ENCODE results near the gene TM9SF2.

The TM9SF2 gene

DNA sequence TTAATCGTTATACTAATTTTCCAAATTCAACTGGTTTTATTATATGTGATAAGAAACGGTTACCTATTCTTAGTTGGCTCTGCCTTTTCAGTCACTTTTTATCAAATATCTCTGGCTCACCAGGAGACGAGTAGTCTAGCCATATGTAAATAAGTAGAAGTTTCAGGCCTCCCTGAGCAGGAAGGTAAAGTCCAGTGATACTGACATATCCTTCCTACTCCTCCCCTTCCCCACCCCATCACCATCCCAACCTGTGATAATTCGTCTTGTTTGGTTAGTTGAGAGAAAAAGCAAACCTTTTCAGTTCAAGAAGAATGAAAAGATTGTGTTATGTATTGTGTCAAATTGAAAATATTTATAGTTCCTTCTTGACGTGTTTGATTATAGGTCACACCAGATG is 53.9 kb downstream of the TM9SF2 start:
- no peak for DNase-seq (ENCODE audit: extremely low read depth, insufficient read length)
- TF ChIP-seq, protein P1, sequence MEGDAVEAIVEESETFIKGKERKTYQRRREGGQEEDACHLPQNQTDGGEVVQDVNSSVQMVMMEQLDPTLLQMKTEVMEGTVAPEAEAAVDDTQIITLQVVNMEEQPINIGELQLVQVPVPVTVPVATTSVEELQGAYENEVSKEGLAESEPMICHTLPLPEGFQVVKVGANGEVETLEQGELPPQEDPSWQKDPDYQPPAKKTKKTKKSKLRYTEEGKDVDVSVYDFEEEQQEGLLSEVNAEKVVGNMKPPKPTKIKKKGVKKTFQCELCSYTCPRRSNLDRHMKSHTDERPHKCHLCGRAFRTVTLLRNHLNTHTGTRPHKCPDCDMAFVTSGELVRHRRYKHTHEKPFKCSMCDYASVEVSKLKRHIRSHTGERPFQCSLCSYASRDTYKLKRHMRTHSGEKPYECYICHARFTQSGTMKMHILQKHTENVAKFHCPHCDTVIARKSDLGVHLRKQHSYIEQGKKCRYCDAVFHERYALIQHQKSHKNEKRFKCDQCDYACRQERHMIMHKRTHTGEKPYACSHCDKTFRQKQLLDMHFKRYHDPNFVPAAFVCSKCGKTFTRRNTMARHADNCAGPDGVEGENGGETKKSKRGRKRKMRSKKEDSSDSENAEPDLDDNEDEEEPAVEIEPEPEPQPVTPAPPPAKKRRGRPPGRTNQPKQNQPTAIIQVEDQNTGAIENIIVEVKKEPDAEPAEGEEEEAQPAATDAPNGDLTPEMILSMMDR (IDR thresholded peaks at IDR 0.05; ENCODE audit: insufficient read depth, low read length, poor library complexity, severe bottlenecking), result no peak
- no peaks in the 10 kb centered on the region for H3K27me3 ChIP-seq (replicated peaks; ENCODE audit: control insufficient read depth, insufficient read depth, low read length)
- H3K36me3 ChIP-seq (ENCODE audit: control insufficient read depth, insufficient read depth, low read length), result peaks cover 17% of the 10 kb centered on the region
- H3K4me3 ChIP-seq (replicated peaks; ENCODE audit: low read depth, low read length), result no peak overlapping the region

DNA sequence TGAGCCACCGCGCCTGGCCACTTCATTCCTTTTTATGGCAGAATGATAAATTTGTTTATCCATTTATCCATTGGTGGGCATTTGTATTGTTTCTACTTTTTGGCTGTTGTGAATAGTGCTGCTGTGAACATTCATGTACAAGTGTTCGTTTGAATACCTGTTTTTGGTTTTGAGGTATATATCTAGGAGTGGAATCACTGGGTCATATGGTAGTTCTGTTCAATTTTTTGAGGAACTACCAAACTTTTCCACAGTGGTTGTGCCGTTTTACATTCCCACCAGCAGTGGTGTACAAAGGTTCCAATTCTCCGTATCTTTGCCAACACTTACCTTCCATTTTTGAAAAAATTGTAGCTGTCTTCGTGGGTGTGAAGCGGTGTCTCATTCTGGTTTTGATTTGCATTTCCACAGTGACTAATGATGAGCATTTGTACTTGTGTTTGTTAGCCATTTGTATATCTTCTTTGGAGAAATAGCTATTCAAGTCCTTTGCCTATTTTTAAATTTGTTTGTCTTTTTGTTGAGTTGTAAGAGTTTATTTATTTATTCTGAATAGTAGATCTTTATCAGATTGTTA is 55.7 kb downstream of the TM9SF2 start:
- Histone ChIP-seq H3K27me3 (replicated peaks; ENCODE audit: control insufficient read depth, insufficient read depth, low read length) (no peaks in the 10 kb centered on the region), H3K4me3 (replicated peaks; ENCODE audit: low read depth, low read length) (no peak overlapping the region), H3K36me3 (ENCODE audit: control insufficient read depth, insufficient read depth, low read length) (peaks cover 10% of the 10 kb centered on the region)
- no peak for DNase-seq (ENCODE audit: extremely low read depth, insufficient read length)
- TF ChIP-seq, protein P1 (IDR thresholded peaks at IDR 0.05; ENCODE audit: insufficient read depth, low read length, poor library complexity, severe bottlenecking), result no peak

DNA sequence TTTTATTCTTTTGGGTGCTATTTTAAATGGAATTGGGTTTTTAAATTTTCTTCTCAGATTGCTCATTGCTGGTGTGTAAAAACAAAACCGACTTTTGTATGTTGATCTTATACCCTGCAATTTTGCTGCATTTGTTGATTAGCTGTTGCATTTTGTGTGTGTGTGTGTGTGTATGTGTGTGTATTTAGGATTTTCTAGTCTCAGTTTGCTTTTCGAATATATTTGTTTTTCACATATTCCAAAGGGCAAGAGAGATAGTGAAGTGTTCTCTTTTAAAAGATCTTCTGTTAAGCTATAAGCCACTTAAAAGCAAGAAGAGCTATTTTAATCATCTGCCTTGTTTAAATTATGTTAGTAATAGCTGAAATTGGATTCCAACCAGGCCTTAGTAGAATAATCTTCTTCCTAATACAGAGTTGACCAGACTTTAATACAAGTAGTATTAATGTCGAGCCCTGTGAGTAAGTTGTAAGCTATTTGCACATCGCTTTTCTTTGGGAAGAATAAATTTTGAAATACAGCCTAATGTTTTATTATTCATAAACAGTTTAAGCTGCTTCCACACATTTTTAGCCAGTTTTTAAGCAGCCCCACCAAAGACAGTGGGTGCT is 57.4 kb downstream of the TM9SF2 start:
- TF ChIP-seq, protein P1 (IDR thresholded peaks at IDR 0.05; ENCODE audit: insufficient read depth, low read length, poor library complexity, severe bottlenecking), result no peak
- Histone ChIP-seq H3K27me3 (replicated peaks; ENCODE audit: control insufficient read depth, insufficient read depth, low read length) (no peaks in the 10 kb centered on the region), H3K36me3 (ENCODE audit: control insufficient read depth, insufficient read depth, low read length) (peaks cover 7% of the 10 kb centered on the region), H3K4me3 (replicated peaks; ENCODE audit: low read depth, low read length) (no peak overlapping the region)
- DNase-seq (ENCODE audit: extremely low read depth, insufficient read length), result no peak

DNA sequence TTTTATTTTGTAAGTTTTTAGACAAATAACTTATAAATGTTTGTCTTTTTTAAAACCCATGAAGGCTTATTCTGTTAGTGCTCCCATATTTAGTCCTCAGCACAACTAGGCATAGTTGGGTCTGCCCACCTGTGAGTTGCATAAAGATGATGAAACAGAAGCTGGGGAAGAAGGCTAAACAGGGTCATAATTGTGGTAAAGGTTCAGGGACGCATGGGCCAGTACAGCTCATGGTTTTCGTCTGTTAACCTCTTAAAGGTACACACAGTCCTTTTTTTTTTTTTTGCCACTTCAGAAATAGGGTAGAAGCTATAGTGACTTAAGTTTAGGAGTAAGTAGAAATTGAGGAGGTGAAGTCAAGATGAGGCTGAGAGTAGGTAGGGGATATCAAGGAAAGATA is 58.3 kb downstream of the TM9SF2 start:
- TF ChIP-seq, protein P1 (IDR thresholded peaks at IDR 0.05; ENCODE audit: insufficient read depth, low read length, poor library complexity, severe bottlenecking), result no peak
- H3K36me3 ChIP-seq (ENCODE audit: control insufficient read depth, insufficient read depth, low read length), result peaks cover 6% of the 10 kb centered on the region
- DNase-seq (ENCODE audit: extremely low read depth, insufficient read length), result no peak
- H3K27me3 ChIP-seq (replicated peaks; ENCODE audit: control insufficient read depth, insufficient read depth, low read length), result no peaks in the 10 kb centered on the region
- no peak overlapping the region for H3K4me3 ChIP-seq (replicated peaks; ENCODE audit: low read depth, low read length)

DNA sequence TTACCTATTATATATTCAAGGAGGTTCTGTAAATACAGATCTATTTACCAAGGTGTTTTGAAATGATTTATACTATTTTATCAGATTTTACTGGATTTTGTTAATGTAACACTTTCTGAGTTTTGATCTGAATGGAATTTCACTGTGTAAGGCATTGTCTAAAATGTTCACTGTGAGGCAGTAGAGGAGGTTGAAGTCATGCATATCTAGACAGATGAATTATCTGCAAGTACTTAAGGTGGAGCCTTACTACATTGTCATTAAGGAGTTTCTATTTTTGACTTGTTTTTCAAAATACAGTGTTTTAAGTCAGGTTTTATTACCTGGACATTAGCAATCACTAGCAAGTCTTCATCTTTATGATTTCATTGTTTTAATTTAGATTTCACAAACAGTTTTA is 62.1 kb downstream of the TM9SF2 start:
- TF ChIP-seq, protein P1 (IDR thresholded peaks at IDR 0.05; ENCODE audit: insufficient read depth, low read length, poor library complexity, severe bottlenecking), result no peak
- no peaks in the 10 kb centered on the region for H3K27me3 ChIP-seq (replicated peaks; ENCODE audit: control insufficient read depth, insufficient read depth, low read length)

More for the DNA sequence above, 62.1 kb downstream of the TM9SF2 start:
- no peak for DNase-seq (ENCODE audit: extremely low read depth, insufficient read length)
- H3K36me3 ChIP-seq (ENCODE audit: control insufficient read depth, insufficient read depth, low read length), result peaks cover 2% of the 10 kb centered on the region
- H3K4me3 ChIP-seq (replicated peaks; ENCODE audit: low read depth, low read length), result no peak overlapping the region
